Activated B cell treated with CpG ODN at 0.5 μM for 24 hours (primary cell): ENCODE measurements around the gene KCTD8. TPM values are rescaled to one million over a fixed set of nuclear protein-coding genes. Genes with fewer than 3 reads are reported as not detected.

ENCODE experiments used
- ATAC-seq: fragments of 200-7000 bp; cut with Tn5 transposase; one replicate; pipeline ENCODE4 v1.10.0; 2021; ENCODE audit warnings: low read depth, mild to moderate bottlenecking, moderate library complexity
- CTCF ChIA-PET: fragments of 350-600 bp; sonication (Branson Sonifier 250); formaldehyde crosslinking; loops from one replicate; lab custom pipeline; 2021; ENCODE audit warnings: antibody characterized with exemption; lab: Charles Lee
- POLR2A ChIA-PET: fragments of 350-600 bp; sonication (Branson Sonifier 250); formaldehyde crosslinking; loops from one replicate; lab custom pipeline; 2021; ENCODE audit warnings: antibody characterized with exemption; lab: Charles Lee
- DNase-seq: peaks from one replicate; pipeline ENCODE4 v3.0.0; 2022
- H3K27ac Mint-ChIP-seq: one replicate; pipeline ENCODE4 v1.8.0; 2020; ENCODE audit warnings: mixed read lengths
- H3K27me3 Mint-ChIP-seq: one replicate; pipeline ENCODE4 v1.8.0; 2021; ENCODE audit warnings: mixed read lengths
- H3K36me3 Mint-ChIP-seq: one replicate; pipeline ENCODE4 v1.8.0; 2021; ENCODE audit warnings: low read depth, mixed read lengths
- H3K4me1 Mint-ChIP-seq: one replicate; pipeline ENCODE4 v1.8.0; 2021; ENCODE audit warnings: mixed read lengths
- H3K4me3 Mint-ChIP-seq: one replicate; pipeline ENCODE4 v1.8.0; 2020; ENCODE audit warnings: mild to moderate bottlenecking, mixed read lengths
- H3K9me3 Mint-ChIP-seq: one replicate; pipeline ENCODE4 v1.8.0; 2020; ENCODE audit warnings: mixed read lengths
- CTCF ChIP-seq: fragments of 200-600 bp; IDR thresholded peaks from one replicate; pipeline ENCODE4 v1.8.0; 2022; ENCODE audit warnings: antibody characterized with exemption, mild to moderate bottlenecking
- intact Hi-C: fragments of 100-400 bp; cut with micrococcal nuclease; formaldehyde crosslinking; loops from one replicate; pipeline ENCODE4 v1.15.1; 2024
- total RNA-seq: library from RNA; stranded (reverse); gene quantifications from 2 replicates; pipeline ENCODE4 v1.2.3, GENCODE V29; 2022

Gene KCTD8
- total RNA-seq, 1 donor from 2014 or later, result not detected

DNA sequence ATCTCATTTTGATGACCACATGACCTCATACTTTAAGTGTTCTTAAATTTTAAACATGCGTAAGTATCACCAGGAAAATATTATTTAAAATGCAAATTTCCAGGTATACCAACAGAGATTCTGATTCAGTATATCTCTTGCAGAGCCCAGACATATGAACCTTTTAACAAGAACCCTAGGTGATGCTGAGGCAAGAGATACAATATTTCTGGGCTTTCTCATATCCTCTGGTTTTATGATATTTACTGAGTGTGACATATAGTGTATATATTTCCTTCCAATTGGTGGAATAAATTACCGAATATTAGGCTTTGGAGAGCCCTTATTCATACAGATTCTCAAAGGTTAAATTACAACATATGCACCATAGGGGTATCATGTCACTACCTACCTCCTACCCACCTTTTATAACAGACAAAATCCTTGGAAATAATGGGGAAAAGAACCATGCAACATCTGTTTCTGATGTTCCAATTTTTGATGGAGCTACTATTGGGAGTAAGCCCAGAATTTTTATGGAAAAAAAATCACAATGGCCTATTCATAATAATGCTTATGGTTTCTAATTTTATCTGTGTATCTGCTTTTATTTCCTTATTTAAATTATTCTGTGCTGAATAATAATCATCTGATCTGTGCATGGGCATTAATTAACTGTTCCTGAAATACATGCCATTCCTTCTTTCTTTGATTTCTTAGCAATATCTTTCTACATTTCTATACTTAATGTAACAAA lies 27.1 kb downstream of the KCTD8 start:
- no peak overlapping the region for H3K27ac Mint-ChIP-seq
- H3K27me3 Mint-ChIP-seq, result no peaks in the 10 kb centered on the region
- DNase-seq, result no peak
- intact Hi-C loops, result no loop called here
- no peaks in the 10 kb centered on the region for H3K9me3 Mint-ChIP-seq
- H3K4me1 Mint-ChIP-seq, result no peaks in the 10 kb centered on the region
- no peaks in the 10 kb centered on the region for H3K36me3 Mint-ChIP-seq
- ATAC-seq, result no peak
- H3K4me3 Mint-ChIP-seq, result no peak overlapping the region
- no peak for TF ChIP-seq CTCF
- CTCF ChIA-PET, result no interaction called here
- POLR2A ChIA-PET, result no interaction called here

- Mint-ChIP-seq H3K4me3 (no peak overlapping the region), H3K27ac (no peak overlapping the region), H3K36me3 (no peaks in the 10 kb centered on the region), H3K9me3 (no peaks in the 10 kb centered on the region), H3K27me3 (no peaks in the 10 kb centered on the region), H3K4me1 (no peaks in the 10 kb centered on the region)
- ChIA-PET CTCF (no interaction called here), POLR2A (no interaction called here)
- TF ChIP-seq CTCF, result no peak
- DNase-seq, result no peak
- no peak for ATAC-seq
- intact Hi-C loops, result no loop called here
These were observed 33.4 kb downstream of the KCTD8 start for GRCh38 chr4:44415251-44415650.

- H3K9me3 Mint-ChIP-seq, result no peaks in the 10 kb centered on the region
- TF ChIP-seq CTCF, result no peak
- ATAC-seq, result no peak
- ChIA-PET POLR2A (no interaction called here), CTCF (no interaction called here)
- no peaks in the 10 kb centered on the region for H3K4me1 Mint-ChIP-seq
- intact Hi-C loops, result no loop called here
- H3K27me3 Mint-ChIP-seq, result no peaks in the 10 kb centered on the region
- no peaks in the 10 kb centered on the region for H3K36me3 Mint-ChIP-seq
- no peak for DNase-seq
- no peak overlapping the region for H3K27ac Mint-ChIP-seq
- H3K4me3 Mint-ChIP-seq, result no peak overlapping the region
These were observed 80.0 kb downstream of the KCTD8 start for GRCh38 chr4:44368413-44369167.

GRCh38 chr4:44354172-44354571 lies 94.4 kb downstream of the KCTD8 start:
- POLR2A ChIA-PET, result no interaction called here
- no peak overlapping the region for H3K4me3 Mint-ChIP-seq
- intact Hi-C loops, result no loop called here

More at GRCh38 chr4:44354172-44354571, 94.4 kb downstream of the KCTD8 start:
- Mint-ChIP-seq H3K27me3 (no peaks in the 10 kb centered on the region), H3K9me3 (no peaks in the 10 kb centered on the region), H3K4me1 (no peaks in the 10 kb centered on the region), H3K36me3 (no peaks in the 10 kb centered on the region), H3K27ac (no peak overlapping the region)
- no peak for TF ChIP-seq CTCF
- no peak for DNase-seq
- CTCF ChIA-PET, result no interaction called here
- ATAC-seq, result no peak
